Endometrial microvascular endothelial cells (primary cell): ENCODE data around the gene PHIP. TPM values are rescaled to one million over a fixed set of nuclear protein-coding genes. Genes with fewer than 3 reads are reported as not detected.
"Not testable (repeated sequence)": the region's sequence is repeated elsewhere in the genome, so short reads cannot be mapped to it uniquely, and the experiment has no call there.

ENCODE experiments used
- in situ Hi-C: cut with HindIII; loops from 2 replicates; pipeline ENCODE4 v1.10.0; 2017; ENCODE audit warnings: low sequenced_read_pairs, low pct_unique_long_range_greater_than_20kb; ENCODE audit errors: inconsistent ontology term
- total RNA-seq: library from RNA; depleted of rRNA; stranded (reverse); fragments of >200 nt; gene quantifications from one replicate; pipeline ENCODE4 v1.2.3, GENCODE V29; 2015; ENCODE audit errors: inconsistent ontology term

Gene PHIP
- 12.1 TPM for total RNA-seq

DNA sequence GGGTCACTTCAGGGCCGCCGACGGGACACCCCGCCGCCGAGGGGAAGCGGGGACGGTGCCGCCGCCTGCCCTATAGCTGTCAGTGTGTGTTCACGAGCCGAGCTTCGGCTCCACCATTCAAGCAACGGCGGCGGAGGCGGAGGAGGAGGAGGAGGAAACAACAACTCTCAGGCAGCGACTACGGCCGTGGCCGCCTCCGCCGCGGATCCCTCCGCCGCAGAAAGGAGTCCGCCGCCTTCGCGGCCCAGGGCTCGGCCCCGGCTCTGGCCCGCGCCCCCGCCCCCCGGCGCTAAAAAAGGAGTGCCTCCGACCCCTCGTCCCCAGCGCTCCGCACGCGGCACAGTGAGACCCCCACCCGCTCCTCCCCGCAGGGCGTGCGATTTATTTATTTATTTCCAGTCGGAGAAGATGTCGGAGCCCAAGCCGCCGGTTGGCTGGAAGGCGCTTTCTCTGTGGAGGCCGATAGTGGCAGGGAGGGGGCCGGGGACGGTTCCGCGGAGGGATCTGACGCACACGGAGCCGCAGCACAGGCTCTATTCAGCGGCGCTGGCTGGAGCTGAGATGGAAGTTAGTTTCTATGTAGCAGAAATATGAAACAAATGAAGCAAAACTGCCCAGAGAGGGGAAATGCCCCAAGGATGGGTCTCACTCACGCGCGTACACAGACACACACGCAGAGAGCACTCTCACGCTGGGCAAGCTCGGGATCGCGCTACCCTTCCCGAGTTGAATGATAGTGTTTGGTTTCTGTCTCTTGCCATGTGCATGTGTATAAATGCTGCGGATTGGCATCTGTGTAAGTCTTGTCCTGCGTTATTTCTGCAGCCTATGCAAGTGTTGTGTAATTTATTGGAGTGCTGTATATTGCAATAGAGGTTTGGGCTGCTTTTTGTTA, at the start of gene PHIP:
PHIP (minus strand) TSS at position 180 of the 895 bp plus-strand sequence. CDS start 186 bp downstream, outside the sequence.
- in situ Hi-C loops = no loop called here

DNA sequence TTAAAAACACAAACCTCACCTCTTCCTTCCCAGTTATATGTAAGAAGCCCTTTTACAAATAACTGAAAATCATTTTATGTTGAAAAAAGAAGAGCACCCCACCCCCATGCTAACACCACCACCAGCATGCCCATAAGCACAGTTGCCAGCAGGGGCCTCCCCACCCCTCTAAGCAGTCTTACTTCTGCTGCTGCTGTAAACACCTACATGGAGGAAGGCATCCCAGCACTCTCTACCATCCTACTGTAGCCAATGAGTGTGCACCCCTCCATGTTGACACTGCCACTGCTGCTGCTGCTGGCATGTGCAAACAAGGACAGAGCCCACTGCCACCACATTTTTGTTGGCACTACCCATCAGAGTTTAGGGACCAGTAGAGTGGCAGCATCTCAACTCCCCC, 49.6 kb upstream of the PHIP start:
- in situ Hi-C loops = no loop called here

- in situ Hi-C loops = no loop called here
These were observed 41.2 kb upstream of the PHIP start for GRCh38 chr6:79119217-79119616.

DNA sequence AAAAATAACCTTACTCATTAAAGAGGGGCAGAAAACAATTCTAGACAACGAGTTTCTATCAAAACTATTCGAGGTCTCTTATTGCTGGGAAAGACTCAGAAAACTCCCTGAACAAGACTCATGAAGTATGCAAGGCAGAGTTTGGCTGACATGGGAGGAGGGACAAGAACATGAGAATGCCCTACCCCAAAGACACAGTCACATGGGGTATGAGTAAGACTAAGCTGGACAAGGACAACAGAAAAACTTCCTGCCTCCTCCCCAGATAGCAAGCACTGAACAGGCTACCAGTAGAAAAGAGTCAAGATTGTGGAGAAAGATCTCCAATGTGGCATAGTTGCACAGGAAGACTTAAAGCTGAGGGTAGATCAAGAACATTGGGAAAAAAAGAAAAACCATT, 39.7 kb upstream of the PHIP start:
- in situ Hi-C loops = no loop called here

GRCh38 chr6:79115553-79116182, 37.6 kb upstream of the PHIP start:
- in situ Hi-C loops = no loop called here

GRCh38 chr6:79111549-79111948, 33.5 kb upstream of the PHIP start:
- in situ Hi-C loops = no loop called here

DNA sequence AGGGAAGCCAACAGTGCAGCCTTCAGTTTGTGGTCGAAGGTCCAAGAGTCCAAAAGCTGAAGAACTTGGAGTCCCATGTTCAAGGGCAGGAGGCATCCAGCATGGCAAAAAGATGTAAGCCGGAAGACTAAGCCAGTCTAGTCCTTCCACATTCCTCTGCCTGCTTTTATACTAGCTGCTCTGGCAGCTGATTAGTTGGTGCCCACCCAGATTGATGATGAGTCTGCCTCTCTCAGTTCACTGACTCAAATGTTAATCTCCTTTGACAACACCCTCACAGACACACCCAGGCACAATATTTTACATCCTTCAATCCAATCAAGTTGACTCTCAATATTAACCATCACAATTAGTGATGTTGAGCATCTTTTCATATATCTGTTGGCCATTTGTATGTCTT, 23.1 kb upstream of the PHIP start:
- in situ Hi-C loops = no loop called here

DNA sequence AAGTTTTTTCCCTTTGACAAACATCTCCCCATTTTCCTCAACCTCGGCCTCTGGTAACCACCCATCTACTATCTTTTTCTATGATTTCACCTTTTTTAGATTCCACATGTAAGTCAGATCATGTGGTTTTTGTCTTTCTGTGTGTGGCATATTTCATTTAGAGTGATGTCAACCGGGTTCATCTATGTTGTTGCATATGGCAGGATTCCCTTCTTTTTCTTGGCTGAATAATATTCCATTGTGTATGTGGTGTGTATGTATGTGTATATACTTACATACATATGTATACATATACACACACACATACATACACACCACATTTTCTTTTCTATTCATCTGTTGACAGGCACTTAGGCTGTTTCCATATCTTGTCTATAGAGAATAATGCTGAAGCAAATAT, 22.2 kb upstream of the PHIP start:
- in situ Hi-C loops = no loop called here

DNA sequence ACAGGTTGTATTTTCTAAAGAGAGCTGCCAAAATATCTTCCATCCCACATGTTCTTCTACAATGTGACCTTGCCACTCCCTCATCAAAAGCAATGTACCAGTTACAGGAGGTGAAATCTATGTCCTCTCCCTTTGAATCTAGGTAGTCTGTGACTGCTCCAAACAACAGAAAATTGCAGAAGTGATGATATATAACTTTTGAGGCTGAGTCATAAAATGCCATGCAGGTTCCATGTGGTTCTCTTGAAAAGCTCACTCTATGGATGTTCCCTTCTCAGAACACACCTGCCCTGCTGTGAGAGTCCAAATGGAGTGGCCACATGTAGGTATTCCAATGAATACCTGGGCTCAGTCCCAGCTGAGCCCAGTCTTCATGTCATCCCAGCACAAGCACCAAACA, 16.9 kb upstream of the PHIP start:
- in situ Hi-C loops = no loop called here

DNA sequence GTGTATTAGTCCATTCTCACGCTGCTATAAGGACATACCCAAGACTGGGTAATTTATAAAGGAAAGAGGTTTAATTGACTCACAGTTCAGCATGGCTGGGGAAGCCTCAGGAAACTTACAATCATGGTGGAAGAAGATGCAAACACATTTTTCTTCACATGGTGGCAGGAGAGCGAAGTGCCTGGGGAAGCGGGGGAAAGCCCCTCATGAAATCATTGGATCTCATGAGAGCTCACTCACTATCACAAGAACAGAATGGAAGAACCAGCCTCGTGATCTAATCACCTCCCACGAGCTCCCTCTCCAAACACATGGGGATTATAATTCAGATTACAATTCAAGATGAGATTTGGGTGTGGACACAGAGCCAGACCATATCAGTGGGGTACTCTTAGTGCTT, 13.7 kb upstream of the PHIP start:
- in situ Hi-C loops = not testable (repeated sequence)

DNA sequence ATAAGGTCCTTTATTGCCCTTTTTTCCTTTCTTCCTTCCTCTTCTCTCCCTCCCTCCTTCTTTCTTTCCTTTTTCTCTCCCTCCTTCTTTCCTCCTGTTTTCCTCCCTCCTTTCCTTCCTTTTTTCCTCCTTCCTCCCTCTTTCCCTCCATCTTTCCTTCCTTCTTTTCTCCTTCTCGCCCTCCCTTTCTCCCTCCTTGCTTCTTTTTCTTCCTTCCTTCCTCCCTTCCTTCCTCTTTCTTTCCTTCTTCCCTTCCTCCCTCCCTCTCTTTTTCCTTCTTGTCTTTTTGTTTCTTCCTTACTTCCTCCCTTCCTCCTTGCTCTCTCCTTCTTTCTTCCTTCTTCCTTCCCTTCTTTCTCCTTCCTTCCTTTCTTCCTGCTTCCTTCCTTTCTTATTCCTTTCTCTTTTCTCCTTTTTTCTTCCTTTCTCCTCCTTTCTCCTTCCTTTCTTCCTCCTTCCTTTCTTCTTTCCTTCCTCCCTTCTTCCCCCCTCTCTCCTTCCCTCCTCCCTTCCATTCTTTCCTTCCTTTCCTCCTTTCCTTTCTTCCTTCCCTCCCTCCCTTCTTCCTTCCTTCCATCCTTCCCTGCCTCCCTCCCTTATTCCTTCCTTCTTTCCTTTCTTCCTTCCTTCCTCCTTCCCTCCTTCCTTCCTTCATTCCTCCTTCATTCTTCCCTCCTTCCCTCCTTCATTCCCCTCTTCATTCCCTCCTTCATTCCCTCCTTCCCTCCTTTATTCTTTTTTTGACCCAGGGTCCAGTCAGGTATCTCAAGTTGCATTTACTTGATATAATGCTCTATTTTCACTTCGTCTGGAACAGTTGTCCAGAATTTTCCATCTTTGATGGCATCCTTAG, 11.7 kb upstream of the PHIP start:
- in situ Hi-C loops = no loop called here

GRCh38 chr6:79084693-79085092, 6.6 kb upstream of the PHIP start:
- in situ Hi-C loops = no loop called here

GRCh38 chr6:79082304-79082703, 4.2 kb upstream of the PHIP start:
- in situ Hi-C loops = no loop called here

GRCh38 chr6:79081663-79082062, 3.6 kb upstream of the PHIP start:
- in situ Hi-C loops = no loop called here

- in situ Hi-C loops = no loop called here
These were observed 1.5 kb upstream of the PHIP start for GRCh38 chr6:79079561-79080041.

DNA sequence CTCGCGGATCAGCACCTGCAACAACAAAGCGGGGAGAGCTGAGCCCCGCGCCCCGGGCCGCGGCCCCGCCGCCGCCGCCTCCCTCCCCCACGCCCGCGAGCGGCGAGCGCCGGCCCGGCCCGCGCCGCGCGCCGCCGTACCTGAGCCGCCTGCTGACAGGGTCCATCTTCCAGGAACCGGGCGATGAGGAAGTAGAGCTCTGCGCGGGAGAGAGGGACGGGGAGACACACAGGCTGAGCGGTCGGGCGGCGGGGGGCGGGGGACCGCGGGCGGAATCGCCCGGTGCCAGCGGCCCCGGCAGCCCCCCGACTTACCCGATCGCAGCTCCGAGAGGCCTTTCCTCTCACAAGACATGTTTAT, 359 bp downstream of the PHIP start:
- in situ Hi-C loops = no loop called here

GRCh38 chr6:79076782-79077641, 1.0 kb downstream of the PHIP start:
- in situ Hi-C loops = no loop called here

GRCh38 chr6:79076160-79076559, 1.9 kb downstream of the PHIP start:
- in situ Hi-C loops = no loop called here

DNA sequence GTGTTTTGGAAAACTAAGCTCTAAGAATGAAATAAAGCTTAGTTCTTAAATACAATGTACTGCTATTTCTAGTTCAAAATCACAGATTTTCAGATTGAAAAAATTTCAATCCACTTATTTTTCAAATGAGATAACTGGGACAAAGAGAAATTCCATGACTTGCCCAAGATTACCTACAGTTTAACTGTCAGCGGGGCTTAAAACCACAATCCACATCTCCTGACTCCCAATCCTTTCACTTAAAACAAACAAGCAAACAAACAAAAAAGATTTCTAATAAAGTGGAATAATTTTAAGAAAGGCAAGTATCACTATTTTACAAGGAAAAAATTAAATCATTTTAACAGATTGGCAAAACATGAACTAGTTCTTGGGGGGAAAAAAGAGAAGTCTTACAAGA, 4.2 kb downstream of the PHIP start:
- in situ Hi-C loops = no loop called here
